ENCODE data around the gene KRCC1. TPM values are rescaled to one million over a fixed set of nuclear protein-coding genes. Genes with fewer than 3 reads are reported as not detected.

Gene KRCC1
- total RNA-seq, 1 donor from 2014 or later = 33.9 TPM

GRCh38 chr2:88058191-88058590 is 2.6 kb upstream of the KRCC1 start:
- H3K27me3 Mint-ChIP-seq (ENCODE audit: insufficient read depth, low read depth) = no peaks in the 10 kb centered on the region
- no peak for DNase-seq (ENCODE audit: low spot score)
- H3K27ac Mint-ChIP-seq = no peak overlapping the region

GRCh38 chr2:88057437-88057844 is 1.9 kb upstream of the KRCC1 start:
- Histone ChIP-seq H2AFZ (replicated peaks) (no peak overlapping the region), H3K9ac (no peak overlapping the region), H3K4me2 (no peak overlapping the region), H3K9me3 (ENCODE audit: low read depth) (no peaks in the 10 kb centered on the region), H3F3A (ENCODE audit: low read depth) (peaks cover 8% of the 10 kb centered on the region), H3K36me3 (peaks cover 4% of the 10 kb centered on the region), H3K27me3 (no peaks in the 10 kb centered on the region), H3K4me1 (peaks cover 26% of the 10 kb centered on the region), H4K20me1 (ENCODE audit: low read depth) (peaks cover 5% of the 10 kb centered on the region), H3K79me2 (ENCODE audit: low read depth) (peaks cover 29% of the 10 kb centered on the region), H3K27ac (no peak overlapping the region), H3K4me3 (no peak overlapping the region)
- peaks cover 5% of the 10 kb centered on the region for H3K36me3 Mint-ChIP-seq
- no peak for DNase-seq (ENCODE audit: low spot score)
- no peaks in the 10 kb centered on the region for H3K9me3 Mint-ChIP-seq
- no peak for TF ChIP-seq CTCF (IDR thresholded peaks at IDR 0.05)
- no peak for TF ChIP-seq EZH2 (IDR thresholded peaks at IDR 0.05)
- TF ChIP-seq EZH2phosphoT487 (IDR thresholded peaks at IDR 0.05) = no peak
- H3K4me3 Mint-ChIP-seq = no peak overlapping the region
- H3K4me1 Mint-ChIP-seq = peaks cover 27% of the 10 kb centered on the region
- no peaks in the 10 kb centered on the region for H3K27me3 Mint-ChIP-seq (ENCODE audit: insufficient read depth, low read depth)
- no peak overlapping the region for H3K27ac Mint-ChIP-seq

More at GRCh38 chr2:88058191-88058590, 2.6 kb upstream of the KRCC1 start:
- peaks cover 4% of the 10 kb centered on the region for H3K36me3 ChIP-seq
- no peak overlapping the region for H3K4me2 ChIP-seq
- H3K4me3 ChIP-seq = no peak overlapping the region
- H4K20me1 ChIP-seq (ENCODE audit: low read depth) = peaks cover 5% of the 10 kb centered on the region
- H3F3A ChIP-seq (ENCODE audit: low read depth) = peaks cover 8% of the 10 kb centered on the region
- no peak overlapping the region for H3K27ac ChIP-seq
- TF ChIP-seq EZH2 (IDR thresholded peaks at IDR 0.05) (no peak), CTCF (IDR thresholded peaks at IDR 0.05) (no peak), EZH2phosphoT487 (IDR thresholded peaks at IDR 0.05) (no peak)
- peaks cover 24% of the 10 kb centered on the region for H3K4me1 ChIP-seq
- no peak overlapping the region for H3K9ac ChIP-seq
- H3K79me2 ChIP-seq (ENCODE audit: low read depth) = peaks cover 22% of the 10 kb centered on the region
- Mint-ChIP-seq H3K9me3 (no peaks in the 10 kb centered on the region), H3K4me1 (peaks cover 25% of the 10 kb centered on the region), H3K36me3 (peaks cover 4% of the 10 kb centered on the region), H3K4me3 (no peak overlapping the region)
- H3K9me3 ChIP-seq (ENCODE audit: low read depth) = no peaks in the 10 kb centered on the region
- H2AFZ ChIP-seq (replicated peaks) = no peak overlapping the region
- H3K27me3 ChIP-seq = no peaks in the 10 kb centered on the region

GRCh38 chr2:88054782-88055370 is 707 bp downstream of the KRCC1 start:
- Mint-ChIP-seq H3K27ac (peak overlapping the region; percentile 97), H3K9me3 (no peaks in the 10 kb centered on the region), H3K4me1 (peaks cover 27% of the 10 kb centered on the region), H3K27me3 (ENCODE audit: insufficient read depth, low read depth) (no peaks in the 10 kb centered on the region), H3K36me3 (peaks cover 9% of the 10 kb centered on the region), H3K4me3 (peak overlapping the region; percentile 97)
- Histone ChIP-seq H3K9me3 (ENCODE audit: low read depth) (no peaks in the 10 kb centered on the region), H3K9ac (peak overlapping the region; percentile 80), H3K4me3 (peak overlapping the region; percentile 89), H3K27me3 (no peaks in the 10 kb centered on the region), H3K4me2 (peak overlapping the region; percentile 76), H4K20me1 (ENCODE audit: low read depth) (peaks cover 5% of the 10 kb centered on the region), H3K27ac (peak overlapping the region; percentile 24), H3K36me3 (peaks cover 4% of the 10 kb centered on the region), H2AFZ (replicated peaks) (peak overlapping the region; percentile 88), H3K79me2 (ENCODE audit: low read depth) (peaks cover 49% of the 10 kb centered on the region), H3F3A (ENCODE audit: low read depth) (no peaks in the 10 kb centered on the region), H3K4me1 (peaks cover 18% of the 10 kb centered on the region)
- no peak for DNase-seq (ENCODE audit: low spot score)
- no peak for TF ChIP-seq EZH2phosphoT487 (IDR thresholded peaks at IDR 0.05)
- no peak for TF ChIP-seq CTCF (IDR thresholded peaks at IDR 0.05)
- no peak for TF ChIP-seq EZH2 (IDR thresholded peaks at IDR 0.05)
